HCT116 (cell line): ENCODE results near the gene THEMIS. TPM values are rescaled to one million over a fixed set of nuclear protein-coding genes. Genes with fewer than 3 reads are reported as not detected.
"Not testable (repeated sequence)": the region's sequence is repeated elsewhere in the genome, so short reads cannot be mapped to it uniquely, and the experiment has no call there.

Experiments used
- ATAC-seq: fragments of 200-7000 bp; cut with Tn5 transposase; 2 replicates; pipeline ENCODE4 v1.9.1; 2020; ENCODE audit warnings: mild to moderate bottlenecking, moderate library complexity
- BruUV-seq: library from RNA; stranded (reverse); fragments of 400-500 nt; replicated peaks from 2 replicates; lab custom pipeline; 2021; lab: Mats Ljungman, UMichigan
- CTCF ChIA-PET: fragments of 300-600 bp; sonication (Branson Sonifier 250); formaldehyde crosslinking; loops from one replicate; lab custom pipeline; 2021; ENCODE audit warnings: antibody characterized with exemption; lab: Charles Lee
- POLR2A ChIA-PET: fragments of 300-600, 350-600 bp; sonication (Branson Sonifier 250); formaldehyde crosslinking; loops from one replicate; lab custom pipeline; 2021; ENCODE audit warnings: antibody characterized with exemption; lab: Charles Lee
- RAD21 ChIA-PET, 2 experiments: fragments of 300-600 bp; sonication (Branson Sonifier 250); formaldehyde crosslinking; loops; one replicate each; lab custom pipeline; 2023; ENCODE audit warnings: low total read pairs in 2 of 2; ENCODE audit not compliant: uncharacterized antibody in 2 of 2, unreplicated experiment in 2 of 2, low non-redundant PET in 1 of 2; lab: Charles Lee
- DNase-seq: peaks from one replicate; pipeline ENCODE4 v3.0.0-alpha.2; 2010; ENCODE audit warnings: low read depth, low spot score
- H2AFZ ChIP-seq: fragments of 200-600 bp; shearing (Covaris generic), sonication (generic); 2 replicates; pipeline ENCODE4 v1.6.1; 2017; ENCODE audit warnings: low read depth, mixed run types, mixed read lengths, antibody characterized with exemption, low read length; ENCODE audit not compliant: poor library complexity, severe bottlenecking
- H3K27ac ChIP-seq: 2 replicates; pipeline ENCODE4 v1.5.1; 2012; ENCODE audit warnings: low read depth, low read length
- H3K27me3 ChIP-seq: fragments of 200-600 bp; sonication (generic); 2 replicates; pipeline ENCODE4 v1.6.1; 2016; ENCODE audit warnings: mixed run types, low read length, mixed read lengths; ENCODE audit not compliant: insufficient read depth
- H3K36me3 ChIP-seq, 2 experiments: fragments of 200-500 bp in 1 of 2; fragments of 200-600 bp in 1 of 2; sonication (Bioruptor generic) in 1 of 2; sonication (generic) in 1 of 2; 2 replicates each; pipeline versions ENCODE4 v1.5.1 to v1.6.1; 2014 to 2016; ENCODE audit warnings: low read length in 2 of 2, inconsistent platforms in 1 of 2, mixed read lengths in 1 of 2, mixed run types in 1 of 2; ENCODE audit not compliant: insufficient read depth in 2 of 2, control insufficient read depth in 1 of 2
- H3K4me1 ChIP-seq, 2 experiments: fragments of 200-600 bp in 1 of 2; sonication (generic) in 1 of 2; 2 replicates each; pipeline versions ENCODE4 v1.5.1 to v1.6.1; 2012 to 2017; ENCODE audit warnings: low read length in 2 of 2, inconsistent platforms in 1 of 2, mild to moderate bottlenecking in 1 of 2, mixed read lengths in 1 of 2, mixed run types in 1 of 2, moderate library complexity in 1 of 2; ENCODE audit not compliant: insufficient read depth in 2 of 2, control insufficient read depth in 1 of 2
- H3K4me2 ChIP-seq: fragments of 200-600 bp; sonication (generic); 2 replicates; pipeline ENCODE4 v1.6.1; 2017; ENCODE audit warnings: mixed run types, low read length, mixed read lengths
- H3K4me3 ChIP-seq, 2 experiments: fragments of 200-600 bp in 1 of 2; sonication (generic) in 1 of 2; replicated peaks in 1 of 2; 2 replicates each; pipeline ENCODE4 v1.5.1; 2011 to 2016; ENCODE audit warnings: low read length in 2 of 2, control low read depth in 1 of 2, low read depth in 1 of 2, mild to moderate bottlenecking in 1 of 2, mixed read lengths in 1 of 2, mixed run types in 1 of 2
- H3K79me2 ChIP-seq: fragments of 200-600 bp; sonication (generic); 2 replicates; pipeline ENCODE4 v1.6.1; 2017; ENCODE audit warnings: mild to moderate bottlenecking, mixed run types, low read length, moderate library complexity, mixed read lengths; ENCODE audit not compliant: insufficient read depth
- H3K9ac ChIP-seq: fragments of 200-600 bp; sonication (generic); 2 replicates; pipeline ENCODE4 v1.6.1; 2016; ENCODE audit warnings: low read length, mixed read lengths
- H3K9me2 ChIP-seq: fragments of 200-600 bp; sonication (generic), shearing (Covaris generic); 2 replicates; pipeline ENCODE4 v1.6.1; 2017; ENCODE audit warnings: mixed run types, mild to moderate bottlenecking, moderate library complexity; ENCODE audit not compliant: insufficient read depth
- H3K9me3 ChIP-seq, 2 experiments: fragments of 200-500 bp in 1 of 2; fragments of 200-600 bp in 1 of 2; sonication (Bioruptor generic) in 1 of 2; sonication (generic) in 1 of 2; 2 replicates each; pipeline ENCODE4 v1.6.1; 2014 to 2017; ENCODE audit warnings: low read length in 2 of 2, mixed read lengths in 2 of 2, inconsistent platforms in 1 of 2, low read depth in 1 of 2, mild to moderate bottlenecking in 1 of 2, mixed run types in 1 of 2, moderate library complexity in 1 of 2; ENCODE audit not compliant: control insufficient read depth in 1 of 2, insufficient read depth in 1 of 2
- H4K20me1 ChIP-seq: fragments of 200-600 bp; sonication (generic), shearing (Covaris generic); 2 replicates; pipeline ENCODE4 v1.6.1; 2017; ENCODE audit warnings: mixed run types, mild to moderate bottlenecking, moderate library complexity; ENCODE audit not compliant: insufficient read depth
- CBX3 ChIP-seq: IDR thresholded peaks from 2 replicates; pipeline ENCODE4 v1.6.1; 2012; ENCODE audit warnings: low read depth
- CEBPB ChIP-seq: IDR thresholded peaks from 2 replicates; pipeline ENCODE4 v1.6.1; 2012; ENCODE audit warnings: low read depth
- CTCF ChIP-seq, 3 experiments: fragments of 200-600 bp in 1 of 3; sonication (generic) in 1 of 3; IDR thresholded peaks in 2 of 3; conservative IDR thresholded peaks in 1 of 3; 2 replicates each; pipeline ENCODE4 v1.5.1; 2012 to 2017; ENCODE audit warnings: low read depth in 2 of 3, low read length in 2 of 3, antibody characterized with exemption in 1 of 3, borderline replicate concordance in 1 of 3, control low read depth in 1 of 3, mild to moderate bottlenecking in 1 of 3, mixed read lengths in 1 of 3, mixed run types in 1 of 3, moderate library complexity in 1 of 3; ENCODE audit not compliant: insufficient read depth in 1 of 3
- EGR1 ChIP-seq: IDR thresholded peaks from 2 replicates; pipeline ENCODE4 v1.6.1; 2012; ENCODE audit warnings: low read depth
- ELF1 ChIP-seq: IDR thresholded peaks from 2 replicates; pipeline ENCODE4 v1.6.1; 2012; ENCODE audit warnings: low read depth, borderline replicate concordance
- EZH2 ChIP-seq: fragments of 200-600 bp; sonication (generic); IDR thresholded peaks from 2 replicates; pipeline ENCODE4 v1.6.1; 2017; ENCODE audit warnings: antibody characterized with exemption, mixed run types
- EZH2phosphoT487 ChIP-seq: fragments of 200-600 bp; IDR thresholded peaks from 2 replicates; pipeline ENCODE4 v1.6.1; 2018; ENCODE audit warnings: antibody characterized with exemption, borderline replicate concordance
- FOSL1 ChIP-seq: IDR thresholded peaks from 2 replicates; pipeline ENCODE4 v1.6.1; 2012; ENCODE audit warnings: low read depth
- JUND ChIP-seq: IDR thresholded peaks from 2 replicates; pipeline ENCODE4 v1.6.1; 2012
- POLR2A ChIP-seq: IDR thresholded peaks from 2 replicates; pipeline ENCODE4 v1.7.0; 2011; ENCODE audit warnings: borderline replicate concordance; ENCODE audit not compliant: insufficient read depth, insufficient read length; ENCODE audit errors: extremely low read depth
- RAD21 ChIP-seq: IDR thresholded peaks from 2 replicates; pipeline ENCODE4 v1.6.1; 2012; ENCODE audit warnings: low read depth, mild to moderate bottlenecking
- SIN3A ChIP-seq: IDR thresholded peaks from 2 replicates; pipeline ENCODE4 v1.6.1; 2012; ENCODE audit warnings: low read depth
- SP1 ChIP-seq: IDR thresholded peaks from 2 replicates; pipeline ENCODE4 v1.6.1; 2012; ENCODE audit warnings: low read depth
- TCF7L2 ChIP-seq: IDR thresholded peaks from 2 replicates; pipeline ENCODE4 v1.7.0; 2011; ENCODE audit warnings: borderline replicate concordance, inconsistent platforms; ENCODE audit not compliant: insufficient read depth, insufficient read length; ENCODE audit errors: extremely low read depth
- YY1 ChIP-seq: IDR thresholded peaks from 2 replicates; pipeline ENCODE4 v1.6.1; 2011; ENCODE audit warnings: low read length, low read depth, moderate library complexity, mild to moderate bottlenecking; ENCODE audit not compliant: insufficient replicate concordance; ENCODE audit errors: extremely low read depth
- ZBTB33 ChIP-seq: IDR thresholded peaks from 2 replicates; pipeline ENCODE4 v1.6.1; 2011; ENCODE audit warnings: mild to moderate bottlenecking, low read length, moderate library complexity; ENCODE audit not compliant: insufficient replicate concordance; ENCODE audit errors: extremely low read depth
- ZFX ChIP-seq: fragments of 450-650 bp; IDR thresholded peaks from 2 replicates; pipeline ENCODE4 v1.6.1; 2017
- intact Hi-C: fragments of 100-400 bp; cut with micrococcal nuclease; formaldehyde crosslinking; loops from 2 replicates; pipeline ENCODE4 v1.10.0; 2022
- total RNA-seq: library from RNA; stranded (reverse); gene quantifications from one replicate; pipeline ENCODE4 v1.2.1, GENCODE V29; 2021; ENCODE audit not compliant: unreplicated experiment

Gene THEMIS
- total RNA-seq, 1 experiment from 2014 or later: 0.20 TPM

- ATAC-seq, H4K20me1 ChIP-seq, H3K27me3 ChIP-seq, H3K4me1 ChIP-seq, H3K9ac ChIP-seq, H3K4me3 ChIP-seq, BruUV-seq, RAD21 ChIA-PET, H3K4me2 ChIP-seq, POLR2A ChIA-PET, DNase-seq, H3K9me3 ChIP-seq, intact Hi-C loops, H3K27ac ChIP-seq, CTCF ChIA-PET, H3K36me3 ChIP-seq, H3K9me2 ChIP-seq, H2AFZ ChIP-seq, H3K79me2 ChIP-seq: not testable (repeated sequence)
Measured at GRCh38 chr6:127781636-127782272, 119.1 kb downstream of the THEMIS start.

GRCh38 chr6:127776320-127776719, 124.5 kb downstream of the THEMIS start:
- Histone ChIP-seq H3K9ac (no peak overlapping the region), H3K9me2 (no peaks in the 10 kb centered on the region; the same call in 1 of the 2 replicates), H3K36me3 (no peaks in the 10 kb centered on the region), H2AFZ (no peak overlapping the region), H3K27ac (no peak overlapping the region), H4K20me1 (no peaks in the 10 kb centered on the region), H3K4me2 (no peak overlapping the region), H3K27me3 (no peaks in the 10 kb centered on the region), H3K79me2 (no peaks in the 10 kb centered on the region), H3K9me3 (no peaks in the 10 kb centered on the region), H3K4me1 (no peaks in the 10 kb centered on the region), H3K4me3 (no peak overlapping the region)
- CTCF ChIA-PET: no interaction called here
- POLR2A ChIA-PET: no interaction called here
- no TSS peak for BruUV-seq
- ATAC-seq (no peak), DNase-seq (no peak)
- intact Hi-C loops: no loop called here
- RAD21 ChIA-PET: no interaction called here
- TF ChIP-seq EGR1 (no peak), ZBTB33 (no peak), ELF1 (no peak), EZH2 (no peak), CEBPB (no peak), FOSL1 (no peak), YY1 (no peak), RAD21 (no peak), TCF7L2 (no peak), SIN3A (no peak), POLR2A (no peak), EZH2phosphoT487 (no peak), CTCF (IDR thresholded peaks at IDR 0.05 in 2 of 3, conservative IDR thresholded peaks at IDR 0.05 in 1 of 3; ENCODE audit: borderline replicate concordance in 1 of 3, insufficient read depth in 1 of 3, low read depth in 2 of 3, low read length in 2 of 3) (no peak), ZFX (no peak), CBX3 (no peak), SP1 (no peak), JUND (no peak)
